MM.1S (cell line): ENCODE measurements around the gene RPL7L1.

ENCODE experiments used
- EZH2 ChIP-seq: fragments of 300-600 bp; sonication (generic); optimal IDR thresholded peaks from 2 replicates; pipeline ENCODE3; 2017; ENCODE audit warnings: low read depth, mild to moderate bottlenecking, antibody characterized with exemption, low read length, mixed read lengths
- EZH2phosphoT487 ChIP-seq: fragments of 300-600 bp; sonication (generic); IDR thresholded peaks from 2 replicates; pipeline ENCODE4 v1.6.1; 2018; ENCODE audit warnings: antibody characterized with exemption, low read length
- TF ChIP-seq, protein P1 (sequence below): fragments of 300-600 bp; sonication (generic); IDR thresholded peaks from 2 replicates; pipeline ENCODE4 v1.5.1; 2016; ENCODE audit warnings: antibody characterized with exemption, low read length, mixed read lengths

DNA sequence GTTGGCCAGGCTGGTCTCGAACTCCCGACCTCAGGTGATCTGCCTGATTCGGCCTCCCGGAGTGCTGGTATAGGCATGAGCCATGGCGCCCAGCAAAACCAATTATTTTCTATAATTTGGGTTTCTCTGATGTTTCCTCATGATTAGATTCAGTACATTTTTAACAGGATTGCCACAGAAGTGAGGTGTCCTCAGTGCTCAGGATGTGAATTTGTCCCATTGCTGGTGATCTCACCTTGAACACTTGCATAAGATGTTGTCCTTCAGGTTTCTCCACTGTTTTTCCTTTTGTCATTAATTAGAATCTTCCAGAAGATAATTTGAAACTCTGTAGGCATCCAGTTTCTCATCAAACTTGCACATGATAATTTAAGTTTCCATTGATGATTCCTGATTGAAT is 45.4 kb upstream of the RPL7L1 start:
- TF ChIP-seq, protein P1, sequence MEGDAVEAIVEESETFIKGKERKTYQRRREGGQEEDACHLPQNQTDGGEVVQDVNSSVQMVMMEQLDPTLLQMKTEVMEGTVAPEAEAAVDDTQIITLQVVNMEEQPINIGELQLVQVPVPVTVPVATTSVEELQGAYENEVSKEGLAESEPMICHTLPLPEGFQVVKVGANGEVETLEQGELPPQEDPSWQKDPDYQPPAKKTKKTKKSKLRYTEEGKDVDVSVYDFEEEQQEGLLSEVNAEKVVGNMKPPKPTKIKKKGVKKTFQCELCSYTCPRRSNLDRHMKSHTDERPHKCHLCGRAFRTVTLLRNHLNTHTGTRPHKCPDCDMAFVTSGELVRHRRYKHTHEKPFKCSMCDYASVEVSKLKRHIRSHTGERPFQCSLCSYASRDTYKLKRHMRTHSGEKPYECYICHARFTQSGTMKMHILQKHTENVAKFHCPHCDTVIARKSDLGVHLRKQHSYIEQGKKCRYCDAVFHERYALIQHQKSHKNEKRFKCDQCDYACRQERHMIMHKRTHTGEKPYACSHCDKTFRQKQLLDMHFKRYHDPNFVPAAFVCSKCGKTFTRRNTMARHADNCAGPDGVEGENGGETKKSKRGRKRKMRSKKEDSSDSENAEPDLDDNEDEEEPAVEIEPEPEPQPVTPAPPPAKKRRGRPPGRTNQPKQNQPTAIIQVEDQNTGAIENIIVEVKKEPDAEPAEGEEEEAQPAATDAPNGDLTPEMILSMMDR: no peak
- TF ChIP-seq EZH2: no peak
- TF ChIP-seq EZH2phosphoT487: no peak
